T-helper 9 cell (primary cell): ENCODE data around the gene GGCX.
"Not testable (repeated sequence)": the region's sequence is repeated elsewhere in the genome, so short reads cannot be mapped to it uniquely, and the experiment has no call there.

Source experiments
- DNase-seq: peaks from one replicate; pipeline ENCODE4 v3.0.0-alpha.2; 2020

Gene GGCX

DNA sequence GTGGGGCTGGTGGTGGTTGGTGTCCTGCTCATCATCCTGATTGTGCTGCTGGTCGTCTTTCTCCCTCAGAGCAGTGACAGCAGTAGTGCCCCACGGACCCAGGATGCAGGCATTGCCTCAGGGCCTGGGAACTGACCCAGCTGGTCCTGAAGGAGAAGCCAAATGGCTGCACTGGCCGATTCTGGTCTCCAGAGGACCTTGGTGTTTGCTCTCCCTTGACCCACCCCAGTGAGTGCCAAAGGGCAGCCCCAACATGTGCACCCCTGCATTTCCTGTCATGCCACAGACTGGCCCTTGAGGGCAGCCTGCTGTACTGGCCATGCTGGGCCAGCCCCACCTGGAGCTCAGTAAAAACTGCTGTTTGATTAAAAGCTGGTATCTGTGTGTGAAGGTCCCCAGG is 31.7 kb upstream of the GGCX start:
- DNase-seq = no peak

DNA sequence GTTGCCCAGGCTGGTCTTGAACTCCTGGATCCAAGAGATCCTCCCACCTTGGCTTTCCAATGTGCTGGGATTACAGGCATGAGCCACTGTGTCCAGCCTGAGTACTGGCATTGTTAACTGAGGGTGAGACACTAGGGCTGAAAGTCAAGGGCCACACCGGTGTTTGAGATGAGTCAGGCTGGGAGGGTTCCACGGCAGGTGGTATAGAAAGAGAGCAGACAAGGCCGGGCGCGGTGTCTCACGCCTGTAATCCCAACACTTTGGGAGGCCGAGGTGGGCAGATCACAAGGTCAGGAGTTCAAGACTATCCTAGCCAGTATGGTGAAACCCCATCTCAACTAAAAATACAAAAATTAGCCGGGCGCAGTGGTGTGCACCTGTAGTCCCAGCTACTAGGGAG is 31.0 kb upstream of the GGCX start:
- not testable (repeated sequence) for DNase-seq

- DNase-seq = no peak
Observed at GRCh38 chr2:85591563-85591962, 30.3 kb upstream of the GGCX start.

DNA sequence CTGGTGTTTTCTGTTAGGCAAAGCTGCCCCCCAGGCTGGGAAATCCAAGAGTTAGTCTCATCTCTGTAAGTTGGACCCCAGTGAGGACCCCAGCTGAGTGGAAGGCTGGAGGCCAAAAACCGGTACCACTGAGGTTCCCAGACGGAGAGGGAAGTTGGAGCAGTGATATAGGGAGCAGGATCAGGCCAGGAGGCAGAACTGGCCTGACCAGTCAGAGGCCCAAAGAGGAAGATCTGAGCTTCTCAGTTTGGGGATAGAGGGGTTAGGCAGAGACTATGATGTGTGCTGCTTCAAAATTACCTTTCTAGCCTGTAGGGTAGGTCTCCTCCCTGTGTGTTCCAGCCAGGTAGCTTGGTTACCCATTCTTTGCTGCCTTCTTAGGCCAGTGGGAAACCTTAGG is 29.7 kb upstream of the GGCX start:
- DNase-seq = no peak

DNA sequence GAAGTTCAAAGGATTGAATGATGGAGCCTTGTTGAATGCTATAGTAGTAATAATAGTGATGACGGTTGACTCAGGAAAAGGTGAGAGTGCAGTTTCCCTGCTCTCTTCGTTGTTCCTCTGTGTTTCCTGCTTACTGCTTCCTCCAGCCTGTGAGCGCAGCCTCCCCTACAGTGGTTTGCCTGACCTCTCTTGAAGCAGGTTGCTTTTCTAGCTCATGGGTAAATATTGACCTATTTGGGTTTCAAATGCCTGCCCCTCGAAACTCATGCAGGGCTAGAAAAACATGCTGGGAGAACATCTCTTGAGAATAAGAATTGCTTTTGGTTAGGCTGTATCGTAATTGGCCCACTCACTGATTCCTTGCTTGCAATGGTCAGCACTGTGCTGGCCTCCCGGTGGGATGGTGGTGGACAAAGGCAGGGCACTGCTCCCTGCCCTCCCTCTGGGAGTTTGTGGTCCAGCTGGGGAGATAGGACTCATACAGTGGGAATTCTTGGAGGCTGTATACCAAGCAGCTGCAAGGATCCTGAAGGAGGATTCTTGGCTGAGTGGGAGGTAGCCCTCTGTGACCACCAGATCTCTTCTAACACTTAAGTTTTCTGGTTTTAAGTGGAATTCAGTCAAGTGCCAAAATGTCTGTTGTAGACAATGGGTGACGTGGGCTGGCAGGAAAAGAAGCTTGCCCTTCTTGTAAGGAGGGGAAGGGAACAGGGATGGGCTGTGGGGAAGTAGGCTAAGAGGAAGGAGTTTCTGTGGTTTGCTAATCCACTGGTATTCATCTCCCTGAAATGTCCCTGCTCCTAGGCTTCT is 28.9 kb upstream of the GGCX start:
- DNase-seq = no peak

- DNase-seq = no peak
Observed at GRCh38 chr2:85589181-85589580, 27.9 kb upstream of the GGCX start.

- no peak for DNase-seq
Observed at GRCh38 chr2:85588645-85589044, 27.4 kb upstream of the GGCX start.

DNA sequence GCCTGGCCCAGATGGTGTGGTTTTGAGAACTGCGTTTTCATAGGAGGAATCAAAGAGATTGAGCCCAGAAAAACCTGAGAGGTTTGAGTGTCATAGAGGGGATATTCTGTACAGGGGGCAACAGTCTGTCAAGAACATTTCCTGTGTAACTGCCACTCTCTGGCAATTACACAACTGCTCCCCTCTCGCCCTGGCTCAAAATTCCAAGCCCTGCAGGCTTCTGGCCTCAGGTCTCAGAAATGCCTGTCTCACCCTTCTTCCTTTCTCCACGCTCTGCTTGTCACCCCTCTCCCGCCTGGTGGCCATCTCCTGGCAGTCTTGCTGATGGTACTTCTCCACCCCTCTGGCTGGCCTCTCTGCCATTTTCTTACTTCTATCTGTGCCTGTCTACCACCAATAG is 26.9 kb upstream of the GGCX start:
- no peak for DNase-seq

- DNase-seq = no peak
Observed at GRCh38 chr2:85585781-85586105, 24.4 kb upstream of the GGCX start.

DNA sequence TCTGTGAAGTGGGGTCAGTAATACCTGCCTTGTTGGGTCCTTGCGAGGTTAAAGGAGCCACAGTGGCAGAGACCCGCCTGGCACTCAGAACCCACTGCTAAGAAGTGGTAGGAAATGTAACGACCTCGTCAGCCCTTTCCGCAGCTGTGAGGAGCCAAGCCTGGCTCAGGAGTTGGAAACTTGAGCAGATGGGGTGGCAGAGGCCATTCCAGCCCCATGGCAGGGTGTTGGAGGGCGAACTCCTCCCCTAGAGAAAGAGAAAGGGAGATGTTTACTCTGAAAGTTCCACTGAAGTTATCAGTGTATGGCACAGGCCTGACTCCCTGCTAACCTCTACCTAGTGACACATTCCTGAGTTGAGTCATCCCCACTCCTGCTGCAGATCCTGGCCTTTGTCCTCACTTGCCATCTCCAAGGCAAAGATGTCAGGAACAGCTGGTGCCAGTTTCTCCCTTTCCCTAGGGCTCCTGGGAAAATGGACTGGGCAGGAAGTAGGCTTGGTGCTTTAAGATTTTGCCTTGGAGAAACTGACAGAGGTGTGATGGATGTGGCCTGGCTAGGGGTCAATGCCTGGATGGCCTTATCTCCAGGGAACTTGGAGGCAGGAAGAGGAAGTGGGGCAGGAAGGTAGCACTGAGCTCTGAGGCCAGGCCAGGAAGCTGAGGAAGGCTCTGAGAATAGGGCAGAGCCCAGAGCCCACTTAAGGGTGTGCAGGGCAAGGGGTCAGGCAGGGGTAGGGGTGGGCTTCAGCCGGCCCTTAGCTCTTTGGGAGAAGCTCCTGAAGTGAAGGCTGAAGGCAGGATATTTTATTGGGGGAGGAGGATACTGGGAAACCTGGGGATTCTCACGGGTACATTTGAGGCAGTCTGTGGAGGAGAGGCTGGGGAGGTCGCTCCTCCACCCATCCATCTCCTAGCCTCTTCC is 23.8 kb upstream of the GGCX start:
- no peak for DNase-seq

GRCh38 chr2:85584354-85584856 is 23.1 kb upstream of the GGCX start, which contains the start of gene VAMP5:
VAMP5 (plus strand) TSS chr2:85584431; CDS start chr2:85584491, 60 bp downstream.
- DNase-seq = peak; percentile 35

DNA sequence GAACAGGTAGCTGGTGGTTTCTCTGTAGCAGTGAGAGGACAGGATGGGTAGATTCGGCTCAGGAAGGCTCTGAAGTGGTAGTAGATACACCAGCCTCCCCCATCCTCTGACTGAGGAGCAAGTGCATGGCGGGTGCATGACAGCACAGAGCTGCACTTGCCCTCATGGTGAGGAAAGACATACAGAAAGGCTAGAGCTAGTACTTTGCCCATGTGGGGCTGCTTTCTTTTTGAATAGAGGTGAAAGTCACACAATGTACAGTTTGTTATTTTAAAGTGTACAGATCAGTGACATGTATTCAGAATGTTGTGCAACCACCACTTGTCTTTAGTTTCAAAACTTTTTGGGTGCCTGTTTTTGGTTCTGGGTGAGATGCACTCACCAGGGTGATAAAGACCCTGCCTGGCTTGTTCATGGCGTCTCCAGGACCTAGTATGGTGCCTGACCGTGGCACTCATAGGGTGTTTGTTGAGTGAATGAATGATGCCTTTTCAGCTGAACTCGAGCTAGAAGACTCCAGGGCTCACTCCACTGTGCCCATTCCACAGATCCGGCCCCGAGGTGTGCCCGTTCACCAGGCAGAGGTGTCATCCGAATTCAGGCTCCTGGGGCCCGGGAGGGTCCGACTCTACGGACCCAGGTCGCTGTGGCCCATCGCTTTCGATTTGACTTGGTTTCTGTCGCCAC is 22.5 kb upstream of the GGCX start:
- no peak for DNase-seq

- DNase-seq = no peak
Observed at GRCh38 chr2:85582492-85582891, 21.2 kb upstream of the GGCX start.

GRCh38 chr2:85580206-85580605 is 18.9 kb upstream of the GGCX start:
- DNase-seq = no peak

DNA sequence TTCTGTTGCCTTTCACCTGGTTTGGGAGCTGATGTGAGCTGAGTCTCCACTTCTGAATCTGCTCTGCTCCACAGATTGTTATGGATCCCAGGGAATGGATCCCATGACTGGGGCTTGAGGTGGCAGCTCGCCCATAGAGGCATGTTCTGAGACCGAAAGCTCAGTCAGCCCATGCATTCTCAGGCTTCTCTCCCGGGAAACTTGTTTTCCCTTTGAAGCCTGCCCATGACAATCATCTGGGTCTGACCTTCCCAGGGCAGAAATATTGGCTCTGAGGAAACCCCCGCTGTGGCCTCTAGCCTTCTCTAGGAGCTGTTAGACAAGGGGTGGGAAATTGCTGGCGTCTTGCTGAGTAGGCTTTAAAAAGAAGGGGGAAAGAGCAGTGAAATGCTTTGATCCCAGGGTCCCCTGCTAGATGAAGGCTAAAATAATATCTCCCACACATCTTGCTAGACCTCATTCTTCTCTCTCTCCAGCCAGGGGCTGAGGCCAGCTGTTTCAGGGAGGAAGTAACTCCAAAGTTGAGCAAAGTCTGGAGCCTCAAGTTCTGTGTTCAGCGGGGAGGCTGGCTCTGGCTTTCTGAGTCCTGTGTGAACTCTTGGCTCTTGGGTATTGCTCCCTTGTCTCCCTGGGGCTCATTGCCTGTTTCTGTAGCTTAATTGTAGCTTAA is 18.1 kb upstream of the GGCX start:
- DNase-seq = no peak

DNA sequence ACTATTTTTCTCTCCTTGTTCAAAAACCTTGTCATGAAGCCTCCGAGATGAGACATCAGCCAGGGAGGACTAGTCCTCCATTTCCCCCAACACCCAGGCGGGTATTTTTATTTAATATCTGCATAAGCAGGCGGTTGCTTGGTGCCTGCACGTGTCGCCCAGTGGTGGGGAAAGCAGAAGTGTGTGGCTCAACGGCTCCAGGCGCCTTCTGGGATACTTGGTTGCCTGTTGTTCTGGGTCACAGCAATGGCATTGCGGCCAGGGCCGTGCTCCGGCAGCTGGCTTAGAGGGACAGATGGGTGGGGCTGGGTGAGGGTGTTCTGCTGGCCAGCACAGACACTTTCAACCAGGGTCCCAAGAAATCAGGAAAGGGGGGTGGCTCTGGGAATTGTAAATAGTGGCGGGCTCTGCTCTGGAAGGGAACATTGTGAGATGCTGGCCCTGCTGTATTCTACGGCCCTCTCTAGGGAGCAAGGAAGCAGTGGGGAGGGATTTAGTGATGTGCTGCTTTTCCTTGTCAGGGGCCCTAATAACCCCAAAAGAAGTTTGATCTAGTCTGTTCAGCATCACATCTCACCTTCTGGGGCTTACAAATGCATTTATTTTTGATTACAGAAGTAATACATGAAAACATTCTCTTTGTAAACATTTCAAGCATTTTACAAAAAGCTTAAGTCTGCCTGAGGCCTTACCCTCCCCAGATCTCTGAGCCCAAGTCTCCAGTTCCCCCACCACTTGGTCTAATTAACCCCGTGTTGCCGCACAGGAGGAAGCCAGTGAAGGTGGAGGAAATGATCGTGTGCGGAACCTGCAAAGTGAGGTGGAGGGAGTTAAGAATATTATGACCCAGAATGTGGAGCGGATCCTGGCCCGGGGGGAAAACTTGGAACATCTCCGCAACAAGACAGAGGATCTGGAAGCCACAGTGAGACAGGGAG is 17.2 kb upstream of the GGCX start:
- no peak for DNase-seq

DNA sequence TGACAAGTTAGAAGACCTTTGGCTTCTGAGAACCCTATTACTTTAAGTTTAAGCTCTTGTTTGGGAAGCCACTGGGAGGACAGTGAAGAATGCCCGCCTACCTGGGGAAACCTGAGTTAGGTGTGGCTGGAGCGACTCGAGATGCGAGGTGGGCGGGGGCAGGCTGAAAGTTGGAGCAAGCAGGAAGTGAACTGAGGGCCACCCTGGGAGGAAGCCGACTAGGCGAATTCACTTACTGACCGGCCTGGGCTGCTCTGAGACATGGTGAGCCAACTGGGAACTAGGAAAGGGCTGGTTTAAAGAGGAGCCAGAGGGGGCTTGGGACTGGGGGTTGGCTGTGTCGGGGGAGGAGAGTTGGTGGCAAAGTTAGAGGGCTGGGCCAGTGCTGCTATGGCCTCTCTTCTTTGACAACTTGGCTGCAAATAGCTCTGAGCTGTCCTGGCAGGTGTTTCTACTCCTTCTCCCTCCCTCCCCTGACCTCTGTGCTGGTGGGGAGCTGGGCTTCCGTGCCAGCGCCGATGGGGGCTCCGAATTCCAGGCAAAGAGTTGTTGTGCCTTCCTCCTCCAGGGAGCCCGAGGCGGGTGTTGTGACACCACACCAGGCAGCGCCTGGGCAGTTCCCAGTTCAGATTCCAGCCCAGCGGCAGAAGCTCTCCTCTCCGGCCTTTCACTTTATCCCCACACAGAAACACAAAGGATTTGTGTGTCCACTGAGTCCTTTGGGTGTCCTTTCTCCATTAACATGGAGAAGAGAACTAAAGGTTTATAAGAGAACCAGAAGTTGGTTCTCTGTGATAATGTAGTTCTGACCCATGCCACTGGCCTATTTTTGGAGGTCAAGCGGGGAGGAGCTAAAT is 16.3 kb upstream of the GGCX start, which contains the start of gene VAMP8:
TSS of gene VAMP8 (plus strand) at position 201 of the 857 bp plus-strand sequence. CDS start at position 262, 61 bp downstream.
- DNase-seq = peak; percentile 57

- no peak for DNase-seq
Observed at GRCh38 chr2:85577063-85577385, 15.7 kb upstream of the GGCX start.

GRCh38 chr2:85575739-85576138 is 14.4 kb upstream of the GGCX start:
- no peak for DNase-seq

DNA sequence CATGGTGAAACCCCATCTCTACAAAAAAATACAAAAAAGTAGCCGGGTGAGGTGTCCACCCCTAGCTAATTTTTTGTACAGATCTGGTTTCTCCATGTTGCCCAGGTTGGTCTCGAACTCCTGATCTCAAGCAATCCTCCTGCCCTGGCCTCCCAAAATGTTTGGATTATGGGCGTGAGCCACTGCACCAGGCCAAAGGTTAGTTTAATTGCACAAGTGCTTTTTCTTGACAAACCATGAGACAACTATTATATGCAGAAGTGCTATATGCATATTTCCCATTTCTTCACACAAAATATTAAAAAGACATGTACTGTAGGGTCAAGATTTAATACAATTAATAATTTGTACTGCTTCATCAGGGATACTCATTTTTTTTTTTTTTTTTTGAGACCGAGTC is 5.0 kb upstream of the GGCX start:
- DNase-seq = no peak
